OCI-LY3 (cell line): Measurements from ENCODE around the gene PLD2.
A peak's percentile ranks its signal among the peaks of the same experiment; 100 is the strongest.
"Not testable (repeated sequence)": the region's sequence is repeated elsewhere in the genome, so short reads cannot be mapped to it uniquely, and the experiment has no call there.

ENCODE experiments used
- H2AFZ ChIP-seq: fragments of 200-600, 300-600 bp; shearing (Covaris generic); 2 replicates; pipeline ENCODE4 v1.6.0; 2014; ENCODE audit warnings: antibody characterized with exemption, low read depth, low read length
- H3K27ac ChIP-seq: fragments of 200-600, 300-600 bp; sonication (generic); 2 replicates; pipeline ENCODE4 v1.5.1; 2014; ENCODE audit warnings: mild to moderate bottlenecking, low read length, moderate library complexity, mixed read lengths
- H3K27me3 ChIP-seq: fragments of 200-600, 300-600 bp; sonication (generic); 2 replicates; pipeline ENCODE4 v1.6.1; 2014; ENCODE audit warnings: low read depth, low read length, mixed read lengths
- H3K36me3 ChIP-seq: fragments of 200-600, 300-600 bp; sonication (generic); replicated peaks from 2 replicates; pipeline ENCODE3; 2014; ENCODE audit warnings: low read depth, low read length, mixed read lengths
- H3K4me1 ChIP-seq: fragments of 300-600, 200-600 bp; sonication (generic); 2 replicates; pipeline ENCODE4 v1.6.1; 2014; ENCODE audit warnings: low read length, mixed read lengths
- H3K4me2 ChIP-seq: fragments of 200-600, 300-600 bp; sonication (generic); 2 replicates; pipeline ENCODE4 v1.6.1; 2014; ENCODE audit warnings: low read length, mixed read lengths
- H3K4me3 ChIP-seq: fragments of 300-600, 200-600 bp; sonication (generic); 2 replicates; pipeline ENCODE4 v1.5.1; 2014; ENCODE audit warnings: antibody characterized with exemption, mild to moderate bottlenecking, low read length, moderate library complexity
- H3K79me2 ChIP-seq: fragments of 300-600, 200-600 bp; shearing (Covaris generic); 2 replicates; pipeline ENCODE4 v1.6.1; 2014; ENCODE audit warnings: mild to moderate bottlenecking, low read length, mixed read lengths
- H3K9ac ChIP-seq: fragments of 300-600, 200-600 bp; shearing (Covaris generic); 2 replicates; pipeline ENCODE4 v1.6.0; 2014; ENCODE audit warnings: mild to moderate bottlenecking, low read length, moderate library complexity
- H3K9me3 ChIP-seq: fragments of 200-600, 300-600 bp; shearing (Covaris generic); 2 replicates; pipeline ENCODE4 v1.6.1; 2014; ENCODE audit warnings: low read length, mixed read lengths; ENCODE audit not compliant: insufficient read depth
- H4K20me1 ChIP-seq: fragments of 200-600, 300-600 bp; sonication (generic); 2 replicates; pipeline ENCODE4 v1.6.1; 2016; ENCODE audit warnings: low read length, mixed read lengths; ENCODE audit not compliant: insufficient read depth
- EZH2phosphoT487 ChIP-seq: fragments of 200-600 bp; shearing (Covaris generic); IDR thresholded peaks from 2 replicates; pipeline ENCODE4 v1.6.1; 2018; ENCODE audit warnings: antibody characterized with exemption, mixed run types, low read depth
- TF ChIP-seq, protein P1 (sequence below): fragments of 200-600, 300-600 bp; sonication (generic); IDR thresholded peaks from 2 replicates; pipeline ENCODE4 v1.5.1; 2014; ENCODE audit warnings: antibody characterized with exemption, low read length, low read depth

PLD2 gene

DNA sequence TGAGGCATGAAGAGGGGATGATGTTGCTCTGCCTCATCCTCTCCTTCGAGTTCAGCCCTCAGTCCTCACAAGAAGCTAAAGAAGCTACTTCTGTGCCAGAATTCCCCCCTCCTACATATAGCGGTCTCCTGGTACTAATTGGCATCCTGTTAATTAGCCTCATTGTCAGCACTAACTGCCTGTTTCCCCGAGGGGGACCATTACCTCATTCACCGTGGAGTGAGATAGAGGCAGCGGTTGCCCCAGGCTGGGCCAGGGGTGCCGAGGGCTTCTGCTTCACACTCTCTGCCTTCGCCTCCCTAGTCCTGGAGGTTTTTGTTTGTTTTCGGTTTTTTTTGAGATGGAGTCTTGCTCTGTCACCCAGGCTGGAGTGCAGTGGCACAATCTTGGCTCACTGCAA is 20.4 kb downstream of the PLD2 start:
- H4K20me1 ChIP-seq, result no peaks in the 10 kb centered on the region
- no peaks in the 10 kb centered on the region for H3K36me3 ChIP-seq
- H3K9me3 ChIP-seq, result no peaks in the 10 kb centered on the region
- no peak overlapping the region for H3K4me2 ChIP-seq
- no peak overlapping the region for H2AFZ ChIP-seq
- no peak overlapping the region for H3K9ac ChIP-seq
- H3K27me3 ChIP-seq, result no peaks in the 10 kb centered on the region
- H3K4me3 ChIP-seq, result no peak overlapping the region
- no peaks in the 10 kb centered on the region for H3K79me2 ChIP-seq
- H3K27ac ChIP-seq, result no peak overlapping the region
- TF ChIP-seq, protein P1, sequence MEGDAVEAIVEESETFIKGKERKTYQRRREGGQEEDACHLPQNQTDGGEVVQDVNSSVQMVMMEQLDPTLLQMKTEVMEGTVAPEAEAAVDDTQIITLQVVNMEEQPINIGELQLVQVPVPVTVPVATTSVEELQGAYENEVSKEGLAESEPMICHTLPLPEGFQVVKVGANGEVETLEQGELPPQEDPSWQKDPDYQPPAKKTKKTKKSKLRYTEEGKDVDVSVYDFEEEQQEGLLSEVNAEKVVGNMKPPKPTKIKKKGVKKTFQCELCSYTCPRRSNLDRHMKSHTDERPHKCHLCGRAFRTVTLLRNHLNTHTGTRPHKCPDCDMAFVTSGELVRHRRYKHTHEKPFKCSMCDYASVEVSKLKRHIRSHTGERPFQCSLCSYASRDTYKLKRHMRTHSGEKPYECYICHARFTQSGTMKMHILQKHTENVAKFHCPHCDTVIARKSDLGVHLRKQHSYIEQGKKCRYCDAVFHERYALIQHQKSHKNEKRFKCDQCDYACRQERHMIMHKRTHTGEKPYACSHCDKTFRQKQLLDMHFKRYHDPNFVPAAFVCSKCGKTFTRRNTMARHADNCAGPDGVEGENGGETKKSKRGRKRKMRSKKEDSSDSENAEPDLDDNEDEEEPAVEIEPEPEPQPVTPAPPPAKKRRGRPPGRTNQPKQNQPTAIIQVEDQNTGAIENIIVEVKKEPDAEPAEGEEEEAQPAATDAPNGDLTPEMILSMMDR, result no peak
- TF ChIP-seq EZH2phosphoT487, result no peak
- H3K4me1 ChIP-seq, result no peaks in the 10 kb centered on the region

DNA sequence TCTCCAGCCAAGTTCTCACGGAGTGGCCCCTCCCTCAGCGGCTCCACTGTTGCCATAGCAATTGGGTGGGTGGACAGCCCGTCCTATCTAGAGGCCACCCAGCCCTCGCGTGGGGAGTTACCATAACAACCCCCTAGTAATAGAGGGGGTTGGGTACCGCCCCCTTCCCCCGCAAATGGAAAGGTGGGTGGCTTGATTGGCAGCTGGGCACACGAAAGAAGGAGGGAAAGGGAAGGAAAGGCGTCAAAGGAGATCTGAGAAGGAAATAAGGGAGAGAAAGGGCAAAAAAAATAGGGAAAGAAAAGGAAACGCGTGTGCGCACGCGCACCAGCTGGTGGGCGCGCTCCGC is 25.9 kb downstream of the PLD2 start:
- H3K79me2 ChIP-seq, result peaks cover 36% of the 10 kb centered on the region
- H3K4me1 ChIP-seq, result peaks cover 11% of the 10 kb centered on the region
- not testable (repeated sequence) for H3K9me3 ChIP-seq, H3K27me3 ChIP-seq, H3K36me3 ChIP-seq, H2AFZ ChIP-seq
- peak overlapping the region; percentile 81 for H3K9ac ChIP-seq
- 0 out of 2 replicates have a peak overlapping the region, but pooled peaks have one; percentile 27 for H3K27ac ChIP-seq
- peak overlapping the region; percentile 100 for H3K4me3 ChIP-seq
- H4K20me1 ChIP-seq, result peaks cover 12% of the 10 kb centered on the region
- H3K4me2 ChIP-seq, result peak overlapping the region; percentile 66

DNA sequence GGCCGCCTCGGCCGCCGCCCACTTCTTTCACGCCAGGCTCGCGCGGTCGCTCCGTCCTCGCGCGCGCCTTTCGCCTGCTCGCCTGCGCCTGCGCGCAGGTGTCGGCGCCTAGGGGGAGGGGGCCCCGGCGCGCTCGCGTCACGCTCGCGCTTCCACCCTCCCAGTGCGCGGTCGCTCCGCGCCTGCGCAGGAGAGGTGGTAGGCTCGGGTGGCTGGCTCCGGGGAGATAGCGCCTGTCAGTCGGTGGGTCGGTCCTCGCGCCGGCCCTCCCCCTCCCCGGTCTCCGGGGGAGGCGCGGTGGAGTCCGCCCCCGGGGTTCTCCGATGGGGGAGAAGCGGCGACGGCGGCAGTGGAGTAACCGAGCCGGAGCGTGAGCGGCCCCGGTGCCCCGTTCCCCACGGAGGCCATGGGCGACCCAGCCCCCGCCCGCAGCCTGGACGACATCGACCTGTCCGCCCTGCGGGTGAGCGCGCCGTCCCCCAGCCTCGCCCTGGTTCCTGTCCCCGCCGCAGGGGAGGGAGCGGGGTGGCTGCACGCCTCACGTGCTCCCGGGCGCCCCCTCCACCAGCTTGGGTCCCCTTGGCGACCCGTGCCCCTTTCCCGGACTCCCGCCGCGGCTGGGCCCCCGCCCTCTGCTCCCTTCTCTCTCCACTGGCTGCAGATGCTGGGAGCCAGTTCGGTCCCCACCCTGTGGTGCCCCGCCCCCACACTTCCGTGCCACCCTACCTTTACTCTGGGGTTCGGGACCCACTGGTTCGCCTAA is 26.4 kb downstream of the PLD2 start, which contains the start of gene MINK1:
MINK1 (plus strand) TSS at position 163 of the 763 bp plus-strand sequence; CDS start at position 407, 244 bp downstream.
- Histone ChIP-seq H2AFZ (no peak within 1 kb of the TSS), H3K36me3 (no peaks in the 10 kb centered on the region), H3K9ac (peak within 1 kb of the TSS; percentile 88), H3K27ac (peak within 1 kb of the TSS; percentile 52), H3K79me2 (peaks cover 39% of the 10 kb centered on the region), H3K4me3 (peak within 1 kb of the TSS; percentile 100), H4K20me1 (peaks cover 14% of the 10 kb centered on the region), H3K4me1 (peaks cover 11% of the 10 kb centered on the region), H3K4me2 (peak within 1 kb of the TSS; percentile 100), H3K27me3 (no peaks in the 10 kb centered on the region), H3K9me3 (no peaks in the 10 kb centered on the region)
- no peak for TF ChIP-seq EZH2phosphoT487
- TF ChIP-seq, protein P1, result no peak

DNA sequence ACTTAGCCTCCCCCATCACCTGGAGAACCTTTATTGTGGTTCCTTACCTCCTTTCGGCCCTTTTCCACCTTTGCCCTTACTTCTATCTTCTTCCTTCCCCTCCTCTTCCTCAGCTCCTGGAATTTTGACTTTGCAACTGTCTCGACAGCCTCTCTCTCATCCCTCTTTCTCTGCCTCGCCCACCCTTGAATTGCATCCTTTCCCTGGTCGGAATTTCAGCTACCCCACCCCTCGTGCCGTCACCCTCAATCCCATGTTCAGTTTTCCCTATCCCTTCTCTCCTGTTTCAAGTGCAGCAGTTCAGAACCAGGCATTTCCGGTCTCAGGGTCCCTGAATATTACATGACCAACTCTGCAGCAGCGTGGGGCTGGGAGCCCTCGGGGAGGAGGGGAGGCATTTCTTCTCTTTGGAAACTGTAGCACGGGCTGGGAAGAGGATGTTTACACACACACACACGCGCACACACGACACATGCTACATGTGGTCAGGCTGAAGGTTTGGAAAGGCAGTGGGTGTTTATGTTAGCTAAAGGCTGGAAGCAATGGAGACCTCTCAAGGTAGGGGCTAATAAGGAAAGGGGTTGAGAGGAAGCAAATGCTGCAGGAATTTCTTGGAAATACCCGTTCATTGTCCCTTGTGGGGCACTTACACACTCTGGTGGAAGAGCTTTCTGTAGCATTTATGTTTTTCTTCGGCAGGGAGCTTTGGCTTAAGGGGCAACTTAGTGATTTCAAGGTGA is 27.2 kb downstream of the PLD2 start:
- TF ChIP-seq EZH2phosphoT487, result no peak
- TF ChIP-seq, protein P1, result no peak
- Histone ChIP-seq H2AFZ (no peak overlapping the region), H3K4me2 (peak overlapping the region; percentile 100), H3K9ac (peak overlapping the region; percentile 88), H4K20me1 (peaks cover 15% of the 10 kb centered on the region), H3K79me2 (peaks cover 42% of the 10 kb centered on the region), H3K4me1 (peaks cover 11% of the 10 kb centered on the region), H3K27me3 (no peaks in the 10 kb centered on the region), H3K9me3 (no peaks in the 10 kb centered on the region), H3K27ac (no peak overlapping the region; the same call in 1 of the 2 replicates), H3K36me3 (no peaks in the 10 kb centered on the region), H3K4me3 (peak overlapping the region; percentile 100)
